ENCODE data around the gene DENND4B.
A peak's percentile ranks its signal among the peaks of the same experiment; 100 is the strongest.

DNA sequence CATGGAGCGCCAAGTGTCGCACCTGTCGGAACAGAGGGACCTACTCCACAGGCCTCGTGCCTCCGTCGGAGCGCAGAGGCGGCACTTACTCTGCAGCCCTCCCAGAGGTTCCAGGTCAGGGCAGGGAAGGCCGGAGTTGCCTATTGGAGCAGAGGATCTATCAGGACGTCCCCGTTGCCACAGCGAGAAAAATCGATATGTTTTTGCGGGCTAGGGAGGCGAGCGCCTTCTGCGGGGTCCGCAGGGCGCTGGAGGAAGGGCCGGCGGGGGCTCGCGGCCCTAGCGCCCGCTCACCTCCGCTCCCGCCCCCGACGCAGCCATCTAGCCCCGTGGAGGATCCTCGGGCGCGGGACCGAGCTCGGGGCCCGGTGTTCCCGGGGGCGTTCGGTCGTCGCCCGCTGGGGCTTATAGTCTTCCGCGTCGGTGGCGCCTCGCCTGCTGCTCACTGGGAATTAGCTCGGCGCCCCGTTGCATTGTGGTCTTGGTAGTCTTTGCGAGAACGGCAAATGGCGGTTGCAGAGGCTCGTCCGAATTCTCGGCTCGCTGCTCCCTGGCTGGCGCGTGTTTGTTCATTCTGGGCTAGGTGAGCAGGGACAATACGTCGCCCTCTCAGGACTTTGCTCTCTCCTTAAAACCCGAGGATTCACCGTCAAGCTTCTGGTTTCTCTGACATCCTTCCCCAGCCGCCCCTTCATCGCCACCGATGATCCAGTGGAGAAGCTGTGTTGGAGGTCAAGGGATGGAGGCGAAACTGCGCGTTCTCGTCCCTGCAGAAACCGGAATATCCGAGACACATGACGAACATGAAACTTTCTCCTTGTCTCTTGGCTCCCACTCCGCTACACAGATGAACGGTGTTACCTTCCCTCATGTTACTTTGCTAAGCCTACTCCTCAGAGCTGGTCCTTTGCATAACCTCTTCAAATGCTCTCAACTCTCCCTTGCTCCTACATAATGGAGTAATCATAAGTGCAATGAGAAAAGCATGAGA, 31.0 kb upstream of the DENND4B start, which contains the start of gene JTB:
- TF ChIP-seq, protein P1, sequence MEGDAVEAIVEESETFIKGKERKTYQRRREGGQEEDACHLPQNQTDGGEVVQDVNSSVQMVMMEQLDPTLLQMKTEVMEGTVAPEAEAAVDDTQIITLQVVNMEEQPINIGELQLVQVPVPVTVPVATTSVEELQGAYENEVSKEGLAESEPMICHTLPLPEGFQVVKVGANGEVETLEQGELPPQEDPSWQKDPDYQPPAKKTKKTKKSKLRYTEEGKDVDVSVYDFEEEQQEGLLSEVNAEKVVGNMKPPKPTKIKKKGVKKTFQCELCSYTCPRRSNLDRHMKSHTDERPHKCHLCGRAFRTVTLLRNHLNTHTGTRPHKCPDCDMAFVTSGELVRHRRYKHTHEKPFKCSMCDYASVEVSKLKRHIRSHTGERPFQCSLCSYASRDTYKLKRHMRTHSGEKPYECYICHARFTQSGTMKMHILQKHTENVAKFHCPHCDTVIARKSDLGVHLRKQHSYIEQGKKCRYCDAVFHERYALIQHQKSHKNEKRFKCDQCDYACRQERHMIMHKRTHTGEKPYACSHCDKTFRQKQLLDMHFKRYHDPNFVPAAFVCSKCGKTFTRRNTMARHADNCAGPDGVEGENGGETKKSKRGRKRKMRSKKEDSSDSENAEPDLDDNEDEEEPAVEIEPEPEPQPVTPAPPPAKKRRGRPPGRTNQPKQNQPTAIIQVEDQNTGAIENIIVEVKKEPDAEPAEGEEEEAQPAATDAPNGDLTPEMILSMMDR (IDR thresholded peaks at IDR 0.05) = peak in 1 of 3 experiments; percentile 14
- TF ChIP-seq EP300 (IDR thresholded peaks at IDR 0.05) (no peak), POLR2A (IDR thresholded peaks at IDR 0.05; ENCODE audit: low read depth) (peak; percentile 84), POLR2AphosphoS5 (IDR thresholded peaks at IDR 0.05) (peak; percentile 84 to 95)
